Right ventricle myocardium inferior (tissue), 1 donor: ENCODE measurements around the gene CAPN5. TPM values are rescaled to one million over a fixed set of nuclear protein-coding genes. Genes with fewer than 3 reads are reported as not detected.

Experiments used
- ATAC-seq: fragments of 200-7000 bp; cut with Tn5 transposase; one replicate; pipeline ENCODE4 v1.9.1; 2020; ENCODE audit warnings: mild to moderate bottlenecking, moderate library complexity
- DNase-seq: peaks from one replicate; pipeline ENCODE4 v3.0.0; 2021; ENCODE audit errors: missing footprints
- intact Hi-C: fragments of 100-400 bp; cut with DNase I; formaldehyde crosslinking; loops from one replicate; pipeline ENCODE4 v1.11.0; 2022
- total RNA-seq: library from RNA; stranded (reverse); fragmentation: NEBNext Ultra II Directional; extraction: Animal tissue kit (Norgen Biotek cat#: 25700); gene quantifications from one replicate; pipeline ENCODE4 v1.2.1, GENCODE V29; 2021
- donor health status: DM: no; HTN: yes; CAD: no; lungs with severe emphysema.

The CAPN5 gene
- total RNA-seq, 1 donor from 2014 or later: 3.7 TPM

GRCh38 chr11:77149716-77150392 lies 83.1 kb downstream of the CAPN5 start:
- intact Hi-C loops: no loop called here
- no peak for ATAC-seq
- DNase-seq: no peak

DNA sequence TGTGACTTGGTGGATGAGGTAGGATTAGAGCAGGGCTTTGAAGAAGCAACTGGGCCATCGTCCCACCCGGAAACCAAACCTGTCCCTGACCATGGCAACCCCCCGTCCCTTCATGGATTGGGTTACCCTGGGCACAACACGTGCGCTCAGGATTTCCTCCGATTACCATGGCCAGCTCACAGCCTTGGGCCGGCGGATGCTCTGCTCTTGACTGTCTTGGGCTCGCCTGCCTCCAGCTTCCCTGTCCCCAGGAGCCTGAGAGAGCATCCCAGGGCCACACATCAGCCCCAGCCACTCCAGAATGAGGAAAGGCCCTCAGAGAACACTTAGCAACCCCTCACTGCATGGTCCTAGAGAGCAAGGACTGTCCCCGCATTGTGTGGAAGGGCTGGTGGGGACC lies 84.1 kb downstream of the CAPN5 start:
- no peak for ATAC-seq
- intact Hi-C loops: no loop called here
- no peak for DNase-seq

DNA sequence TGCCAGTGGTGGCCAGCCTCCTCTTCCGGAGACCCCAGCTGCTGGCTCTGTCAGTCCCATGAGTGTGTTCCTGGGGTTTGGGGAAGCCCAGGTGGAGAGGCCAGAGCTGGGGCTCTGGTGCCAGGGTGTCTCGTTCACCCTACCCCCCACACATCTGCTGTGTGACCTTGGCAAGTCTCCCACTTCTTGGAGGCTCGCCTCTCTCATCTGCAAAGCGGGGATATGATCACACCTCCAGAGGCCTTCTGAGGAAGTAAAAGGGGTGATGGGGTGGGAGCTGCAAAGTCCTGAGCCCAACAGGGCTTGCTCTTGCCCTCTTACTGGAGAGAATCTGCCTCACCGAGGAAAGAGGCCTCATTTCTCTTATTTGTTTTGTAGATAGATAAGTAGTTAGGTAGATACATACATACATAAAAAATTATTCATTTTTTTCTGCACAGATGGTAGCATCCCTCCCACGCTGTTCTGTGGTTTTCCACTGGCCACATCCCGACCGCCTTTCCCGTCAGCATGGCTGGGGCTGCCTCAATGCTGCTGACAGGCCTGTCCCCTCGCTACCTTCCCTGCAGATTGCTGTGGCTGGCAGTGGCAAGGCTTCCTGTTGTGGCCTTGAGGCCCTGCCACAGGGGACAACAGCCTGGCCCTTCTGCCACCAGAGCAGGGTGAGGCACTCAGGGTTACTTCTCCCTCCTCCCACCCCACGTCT lies 85.2 kb downstream of the CAPN5 start:
- intact Hi-C loops: no loop called here
- DNase-seq (no peak), ATAC-seq (no peak)

DNA sequence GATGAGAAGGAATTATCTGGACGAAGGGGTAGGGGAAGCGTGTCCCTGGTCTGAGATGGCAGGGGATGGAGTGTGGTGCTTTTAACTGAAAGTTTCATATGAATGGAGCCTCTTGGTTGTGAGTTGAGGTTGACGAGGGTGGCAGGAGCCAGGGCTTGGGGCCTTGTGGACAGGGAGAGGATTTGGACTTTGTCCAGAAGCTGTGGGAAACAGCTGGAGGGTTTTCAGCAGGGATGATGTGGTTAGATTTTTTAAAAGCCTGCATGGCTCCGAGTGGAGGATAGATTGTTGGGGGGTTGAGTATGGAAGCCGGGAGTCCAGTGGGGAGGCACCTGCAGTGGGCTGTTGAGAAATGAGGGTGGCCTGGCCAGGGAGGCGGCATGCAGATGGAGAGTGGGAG lies 86.1 kb downstream of the CAPN5 start:
- ATAC-seq (no peak), DNase-seq (no peak)
- intact Hi-C loops: no loop called here

DNA sequence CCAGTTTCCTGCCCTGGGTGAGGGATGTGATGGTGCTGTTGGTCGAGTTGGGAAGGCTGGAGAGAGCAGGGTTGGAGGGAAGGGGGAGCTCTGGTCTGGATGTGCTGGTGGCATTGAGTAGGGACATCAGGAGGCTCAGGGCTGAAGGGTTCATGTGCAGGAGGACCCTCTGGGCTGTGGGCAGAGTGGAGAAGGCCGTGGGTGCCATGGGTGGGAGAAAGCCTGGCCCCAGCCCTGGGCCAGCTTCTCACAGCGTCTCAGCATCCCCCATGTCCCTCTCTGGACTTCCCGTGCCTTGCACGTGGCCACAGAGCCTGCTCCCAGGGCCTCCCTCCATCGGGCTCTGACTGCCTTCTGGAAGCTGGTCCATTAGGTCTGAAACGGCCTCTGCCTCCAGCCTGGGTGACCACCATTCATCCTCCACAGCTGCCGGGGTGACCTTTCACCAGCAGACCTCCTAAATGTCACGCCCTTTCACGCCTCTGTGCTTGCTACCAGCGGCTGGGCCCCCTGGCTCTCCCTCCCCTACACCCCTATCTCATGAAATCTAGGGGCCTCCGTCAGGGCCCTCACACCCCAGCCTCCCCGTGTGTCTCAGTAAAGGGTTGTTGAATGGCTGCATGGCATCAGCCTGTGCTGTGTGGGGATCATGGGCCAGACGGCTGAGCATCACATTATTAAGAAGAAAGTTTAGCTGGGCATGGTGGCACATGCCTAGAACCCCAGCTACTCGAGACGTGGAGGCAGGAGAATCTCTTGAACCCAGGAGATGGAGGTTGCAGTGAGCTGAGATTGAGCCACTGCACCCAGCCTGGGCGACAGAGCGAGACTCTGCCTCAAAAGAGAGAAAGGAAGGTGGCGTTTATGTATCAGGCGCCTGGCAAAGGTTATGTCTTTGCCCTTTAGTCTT lies 86.8 kb downstream of the CAPN5 start:
- DNase-seq (peak; percentile 60), ATAC-seq (no peak)
- intact Hi-C loops: no loop called here

DNA sequence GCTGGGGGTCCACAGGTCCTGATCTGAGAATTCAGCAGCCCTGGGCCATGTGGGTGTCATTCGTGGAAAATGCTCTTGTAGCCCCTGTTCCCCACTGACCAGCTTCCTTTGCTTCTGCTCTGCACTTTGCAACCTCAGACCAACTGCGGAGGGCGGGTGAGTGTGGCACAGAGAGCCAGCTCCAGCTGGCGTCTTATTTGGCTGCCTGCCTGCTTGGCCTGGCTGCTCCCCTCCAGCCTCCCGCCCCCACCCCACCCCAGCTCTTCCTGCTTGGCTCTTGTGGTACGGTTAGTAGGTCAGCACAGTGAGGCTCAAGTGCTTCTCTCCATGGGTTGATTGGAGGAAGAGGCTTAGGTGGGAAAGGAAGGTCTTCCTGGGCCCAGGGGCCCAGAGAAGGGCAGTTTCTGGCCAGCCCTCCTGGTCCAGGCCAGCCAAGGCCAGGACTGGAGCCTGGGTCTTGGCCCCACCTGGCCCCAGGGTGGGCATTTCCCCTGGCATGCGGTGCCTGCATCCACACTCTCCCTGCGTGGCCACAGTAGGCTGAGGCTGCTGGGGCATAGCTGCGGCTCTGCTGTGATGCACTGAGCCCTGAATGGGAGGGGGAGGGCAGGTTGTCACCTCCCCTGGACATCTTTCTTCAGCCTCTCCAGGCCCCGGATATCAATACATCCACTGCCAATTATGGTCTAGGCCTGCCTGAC lies 87.8 kb downstream of the CAPN5 start:
- ATAC-seq: peak; percentile 82
- DNase-seq: peak; percentile 83
- intact Hi-C loops: no loop called here

DNA sequence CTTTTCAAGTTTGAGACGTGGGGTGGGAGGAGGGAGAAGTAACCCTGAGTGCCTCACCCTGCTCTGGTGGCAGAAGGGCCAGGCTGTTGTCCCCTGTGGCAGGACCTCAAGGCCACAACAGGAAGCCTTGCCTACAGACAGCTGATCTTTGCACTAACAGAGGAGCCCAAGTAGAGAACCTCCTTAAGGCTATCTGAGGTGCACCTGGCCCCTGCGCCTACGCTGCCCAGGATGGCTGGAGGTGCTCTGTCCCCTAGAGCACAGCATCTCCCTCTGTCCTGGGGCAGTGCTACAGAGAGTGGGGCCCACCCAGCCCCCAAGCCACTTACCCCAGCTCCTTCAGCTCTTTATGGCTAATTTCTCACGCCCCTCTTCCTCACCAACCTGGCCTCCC lies 88.3 kb downstream of the CAPN5 start:
- ATAC-seq (no peak), DNase-seq (peak; percentile 33)
- intact Hi-C loops: no loop called here

GRCh38 chr11:77155556-77156130 lies 88.9 kb downstream of the CAPN5 start:
- ATAC-seq: no peak
- no peak for DNase-seq
- intact Hi-C loops: no loop called here

GRCh38 chr11:77156396-77157195 lies 89.8 kb downstream of the CAPN5 start:
- intact Hi-C loops: no loop called here
- ATAC-seq: no peak
- DNase-seq: peak; percentile 59

DNA sequence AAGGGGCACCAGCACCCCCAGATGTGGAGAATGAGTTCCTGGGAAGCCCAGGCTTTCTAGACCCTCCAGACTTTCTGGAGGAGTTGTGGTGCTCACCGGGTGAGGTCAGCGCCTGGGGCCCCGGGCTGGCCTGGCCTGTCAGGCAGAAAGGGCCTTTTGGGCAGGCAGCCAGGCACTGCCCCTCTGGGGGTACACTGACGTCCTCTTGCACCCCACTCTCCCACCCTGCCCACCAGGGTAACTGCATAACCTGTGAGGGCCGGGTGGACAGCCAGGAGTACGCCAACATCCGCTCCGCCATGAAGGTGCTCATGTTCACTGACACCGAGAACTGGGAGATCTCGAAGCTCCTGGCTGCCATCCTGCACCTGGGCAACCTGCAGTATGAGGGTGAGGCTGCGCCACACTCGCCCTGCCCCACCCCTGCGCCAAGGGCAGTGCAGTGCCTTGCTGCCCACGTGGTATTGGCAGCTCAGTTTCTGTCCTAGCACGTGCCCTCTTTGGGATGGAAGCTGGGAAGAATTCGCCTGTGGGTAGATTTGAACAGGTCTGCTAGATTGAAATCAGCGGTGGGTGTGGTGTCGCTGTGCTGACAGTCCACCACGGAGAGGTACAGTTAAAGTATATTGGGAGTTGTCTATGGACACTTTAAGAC lies 91.4 kb downstream of the CAPN5 start:
- ATAC-seq (no peak), DNase-seq (peak; percentile 9)

DNA sequence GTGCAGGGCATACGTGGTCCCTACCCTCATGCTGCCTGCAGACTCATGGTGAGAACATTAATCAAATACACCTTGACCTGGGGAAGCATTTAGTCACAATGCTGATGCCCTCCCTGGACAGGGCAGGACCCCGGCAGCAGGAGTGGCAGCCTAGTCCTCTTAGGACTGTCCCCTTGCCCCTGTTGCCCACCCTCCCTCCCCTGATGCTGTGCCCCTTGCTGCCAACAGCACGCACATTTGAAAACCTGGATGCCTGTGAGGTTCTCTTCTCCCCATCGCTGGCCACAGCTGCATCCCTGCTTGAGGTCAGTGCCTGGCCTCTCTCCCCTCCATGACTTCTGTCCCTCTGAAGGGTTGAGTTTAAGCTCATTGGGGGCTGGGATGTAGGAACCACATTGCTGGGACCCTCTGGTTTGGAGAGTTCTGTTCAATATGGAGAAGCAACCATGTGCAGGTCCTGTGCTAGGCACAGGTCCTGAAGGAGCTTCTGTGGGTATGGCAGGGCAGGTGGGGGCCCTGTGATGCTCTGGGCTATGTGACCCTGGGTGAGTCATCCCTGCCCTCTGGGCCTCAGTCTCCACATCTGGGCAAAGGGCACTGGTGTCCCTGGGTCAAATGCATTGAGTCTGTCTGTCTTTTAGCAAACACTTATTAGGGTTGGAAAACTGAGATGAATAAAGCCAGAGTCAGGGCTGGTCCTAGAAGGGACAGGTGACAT lies 92.6 kb downstream of the CAPN5 start:
- DNase-seq: peak; percentile 56
- no peak for ATAC-seq
- intact Hi-C loops: no loop called here

More for the DNA sequence above, 91.4 kb downstream of the CAPN5 start:
- intact Hi-C loops: no loop called here

GRCh38 chr11:77159937-77160495 lies 93.2 kb downstream of the CAPN5 start:
- DNase-seq (peak; percentile 37), ATAC-seq (no peak)
- intact Hi-C loops: no loop called here

DNA sequence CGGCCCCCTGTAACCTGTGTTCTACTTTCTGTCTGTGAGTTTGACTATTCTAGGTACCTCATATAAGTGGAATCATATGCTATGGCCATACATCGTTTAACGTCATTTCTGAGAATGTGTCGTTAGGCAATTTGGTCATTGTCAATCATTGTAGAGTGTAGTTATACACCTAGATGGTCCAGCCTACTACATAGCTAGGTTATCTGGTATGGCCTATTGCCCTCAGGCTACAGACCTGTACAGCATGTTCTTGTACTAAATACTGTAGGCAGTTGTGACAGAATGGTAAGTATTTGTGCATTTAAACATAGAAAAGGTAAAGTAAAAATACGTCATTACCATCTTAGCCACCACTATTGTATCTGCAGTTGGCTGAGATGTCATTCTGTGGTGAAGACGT lies 96.5 kb downstream of the CAPN5 start:
- DNase-seq: no peak
- no peak for ATAC-seq
- intact Hi-C loops: no loop called here

DNA sequence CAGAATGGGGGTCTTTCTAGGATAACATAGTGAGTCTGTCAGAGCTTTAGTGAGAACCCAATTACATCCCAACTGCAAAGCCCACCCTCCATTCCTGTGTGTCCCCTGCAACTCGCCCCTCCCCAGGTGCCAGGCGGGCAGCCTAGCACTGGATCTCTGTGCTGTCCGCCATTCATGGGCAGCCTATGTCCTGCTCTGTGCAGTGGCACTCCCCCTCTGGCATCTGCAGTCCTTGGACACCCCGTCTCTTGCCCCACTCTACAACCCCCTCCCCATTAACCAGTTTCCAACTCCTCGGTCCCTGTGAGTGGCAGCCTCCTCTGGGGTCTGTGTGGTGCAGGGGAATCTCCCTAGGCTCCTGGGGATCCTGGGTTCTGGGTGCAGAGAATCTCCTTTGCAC lies 98.3 kb downstream of the CAPN5 start:
- intact Hi-C loops: no loop called here
- ATAC-seq: no peak
- DNase-seq: peak; percentile 34

GRCh38 chr11:77166021-77166420 lies 99.2 kb downstream of the CAPN5 start:
- DNase-seq (peak; percentile 35), ATAC-seq (no peak)
- intact Hi-C loops: no loop called here

DNA sequence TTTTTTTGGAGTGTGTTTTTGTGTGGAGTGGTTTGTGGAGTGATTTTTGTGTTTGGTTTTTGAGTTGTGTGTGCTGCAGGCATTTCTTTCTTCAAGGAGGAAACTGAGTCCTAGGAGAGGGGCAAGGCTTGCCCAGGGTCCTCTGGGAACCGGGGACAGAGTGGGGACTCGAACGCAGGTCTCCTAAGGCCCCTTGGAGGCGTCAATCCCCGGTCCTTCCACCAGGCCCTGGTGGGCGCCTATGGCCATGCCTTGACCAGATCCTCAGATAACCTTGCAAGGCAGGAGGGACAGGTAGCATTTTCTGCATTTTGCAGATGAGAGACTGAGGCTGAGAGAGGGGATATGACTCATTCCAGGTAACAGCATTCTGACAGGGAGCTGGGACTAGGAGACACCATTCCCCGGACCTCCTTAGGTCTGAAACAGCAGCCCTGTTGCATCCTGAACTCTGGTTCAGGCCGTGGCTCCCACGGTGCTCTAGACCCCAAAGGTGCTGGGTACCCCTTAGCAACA lies 100.4 kb downstream of the CAPN5 start:
- intact Hi-C loops: no loop called here
- DNase-seq: peak; percentile 54
- no peak for ATAC-seq
